ENCODE measurements around the gene LIMS2. TPM values are rescaled to one million over a fixed set of nuclear protein-coding genes. Genes with fewer than 3 reads are reported as not detected.

Gene LIMS2
- total and polyA plus RNA-seq, 2 experiments from 2014 or later: 1.6 to 3.5 TPM

DNA sequence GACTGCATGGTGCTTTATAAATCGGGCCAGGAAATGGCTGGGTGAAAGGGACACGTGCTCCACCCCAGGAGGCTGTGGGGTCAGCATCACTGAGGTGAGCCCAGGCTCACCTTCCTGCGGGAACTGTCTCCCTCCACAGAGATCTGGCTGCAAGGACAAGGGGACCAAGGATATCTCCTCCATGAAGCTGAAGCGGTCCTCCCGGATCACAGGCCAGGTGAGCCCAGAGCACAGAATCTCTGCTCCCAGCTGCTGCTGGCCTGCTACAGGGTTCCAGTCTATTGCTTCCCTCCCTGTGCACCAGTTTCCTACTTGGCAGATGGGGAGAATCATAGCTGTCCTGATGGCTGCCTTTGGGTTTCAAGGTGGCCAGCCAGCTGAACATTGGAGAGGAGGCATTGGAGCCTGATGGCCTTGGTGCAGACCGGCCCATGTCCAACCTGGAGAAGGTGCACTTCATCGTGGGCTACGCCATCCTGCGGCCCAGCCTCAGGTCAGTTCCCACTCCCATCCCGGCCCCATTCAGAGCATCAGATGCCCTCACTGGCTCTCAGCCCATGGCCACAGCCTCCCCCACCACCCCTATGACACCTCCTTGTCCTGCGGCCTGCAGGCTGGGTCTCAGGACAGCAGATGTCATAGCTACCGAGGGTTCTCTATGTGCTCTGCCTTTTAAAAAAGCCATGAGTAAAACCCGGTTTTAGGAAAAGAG lies 63.1 kb downstream of the LIMS2 start:
- Histone ChIP-seq H2AFZ (no peak overlapping the region; the same call in 1 of the 2 replicates), H3K27ac (ENCODE audit: low read depth) (no peak overlapping the region), H3K79me2 (replicated peaks; ENCODE audit: insufficient read depth) (no peaks in the 10 kb centered on the region), H3F3A (replicated peaks; ENCODE audit: low read depth) (no peaks in the 10 kb centered on the region), H3K4me3 (no peak overlapping the region), H3K4me1 (ENCODE audit: insufficient read depth) (no peaks in the 10 kb centered on the region), H4K20me1 (replicated peaks; ENCODE audit: insufficient read depth) (no peaks in the 10 kb centered on the region), H3K27me3 (ENCODE audit: insufficient read depth) (no peaks in the 10 kb centered on the region), H3K4me2 (no peak overlapping the region), H3K9me2 (ENCODE audit: insufficient read depth) (peaks cover 3% of the 10 kb centered on the region; the same call in 1 of the 2 replicates), H3K36me3 (ENCODE audit: insufficient read depth) (no peaks in the 10 kb centered on the region)
- DNase-seq (ENCODE audit: low spot score) (no peak), ATAC-seq (no peak)
- Mint-ChIP-seq H3K4me1 (no peaks in the 10 kb centered on the region), H3K36me3 (ENCODE audit: low read depth) (no peaks in the 10 kb centered on the region; the same call in 2 of the 3 replicates), H3K9me3 (peaks cover 5% of the 10 kb centered on the region; the same call in 1 of the 3 replicates), H3K4me3 (no peak overlapping the region), H3K27ac (no peak overlapping the region), H3K27me3 (ENCODE audit: insufficient read depth, low read depth, poor library complexity) (peaks cover 15% of the 10 kb centered on the region)
- TF ChIP-seq POLR2AphosphoS5 (IDR thresholded peaks at IDR 0.05; ENCODE audit: low read depth) (no peak), ZNF114 (CRISPR knock-in tag; IDR thresholded peaks at IDR 0.05) (no peak), CREB1 (CRISPR knock-in tag; IDR thresholded peaks at IDR 0.05; ENCODE audit: low read depth) (no peak), EZH2 (IDR thresholded peaks at IDR 0.05; ENCODE audit: low read depth, unreplicated experiment) (no peak), EZH2phosphoT487 (IDR thresholded peaks at IDR 0.05; ENCODE audit: unreplicated experiment) (no peak), ZNF331 (CRISPR knock-in tag; IDR thresholded peaks at IDR 0.05; ENCODE audit: low read depth) (no peak), NANOG (IDR thresholded peaks at IDR 0.05; ENCODE audit: borderline replicate concordance) (no peak), STAT1 (IDR thresholded peaks at IDR 0.05; ENCODE audit: unreplicated experiment) (no peak)
- TF ChIP-seq, protein P1, sequence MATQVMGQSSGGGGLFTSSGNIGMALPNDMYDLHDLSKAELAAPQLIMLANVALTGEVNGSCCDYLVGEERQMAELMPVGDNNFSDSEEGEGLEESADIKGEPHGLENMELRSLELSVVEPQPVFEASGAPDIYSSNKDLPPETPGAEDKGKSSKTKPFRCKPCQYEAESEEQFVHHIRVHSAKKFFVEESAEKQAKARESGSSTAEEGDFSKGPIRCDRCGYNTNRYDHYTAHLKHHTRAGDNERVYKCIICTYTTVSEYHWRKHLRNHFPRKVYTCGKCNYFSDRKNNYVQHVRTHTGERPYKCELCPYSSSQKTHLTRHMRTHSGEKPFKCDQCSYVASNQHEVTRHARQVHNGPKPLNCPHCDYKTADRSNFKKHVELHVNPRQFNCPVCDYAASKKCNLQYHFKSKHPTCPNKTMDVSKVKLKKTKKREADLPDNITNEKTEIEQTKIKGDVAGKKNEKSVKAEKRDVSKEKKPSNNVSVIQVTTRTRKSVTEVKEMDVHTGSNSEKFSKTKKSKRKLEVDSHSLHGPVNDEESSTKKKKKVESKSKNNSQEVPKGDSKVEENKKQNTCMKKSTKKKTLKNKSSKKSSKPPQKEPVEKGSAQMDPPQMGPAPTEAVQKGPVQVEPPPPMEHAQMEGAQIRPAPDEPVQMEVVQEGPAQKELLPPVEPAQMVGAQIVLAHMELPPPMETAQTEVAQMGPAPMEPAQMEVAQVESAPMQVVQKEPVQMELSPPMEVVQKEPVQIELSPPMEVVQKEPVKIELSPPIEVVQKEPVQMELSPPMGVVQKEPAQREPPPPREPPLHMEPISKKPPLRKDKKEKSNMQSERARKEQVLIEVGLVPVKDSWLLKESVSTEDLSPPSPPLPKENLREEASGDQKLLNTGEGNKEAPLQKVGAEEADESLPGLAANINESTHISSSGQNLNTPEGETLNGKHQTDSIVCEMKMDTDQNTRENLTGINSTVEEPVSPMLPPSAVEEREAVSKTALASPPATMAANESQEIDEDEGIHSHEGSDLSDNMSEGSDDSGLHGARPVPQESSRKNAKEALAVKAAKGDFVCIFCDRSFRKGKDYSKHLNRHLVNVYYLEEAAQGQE (IDR thresholded peaks at IDR 0.05; ENCODE audit: unreplicated experiment): no peak
- TF ChIP-seq, protein P2, sequence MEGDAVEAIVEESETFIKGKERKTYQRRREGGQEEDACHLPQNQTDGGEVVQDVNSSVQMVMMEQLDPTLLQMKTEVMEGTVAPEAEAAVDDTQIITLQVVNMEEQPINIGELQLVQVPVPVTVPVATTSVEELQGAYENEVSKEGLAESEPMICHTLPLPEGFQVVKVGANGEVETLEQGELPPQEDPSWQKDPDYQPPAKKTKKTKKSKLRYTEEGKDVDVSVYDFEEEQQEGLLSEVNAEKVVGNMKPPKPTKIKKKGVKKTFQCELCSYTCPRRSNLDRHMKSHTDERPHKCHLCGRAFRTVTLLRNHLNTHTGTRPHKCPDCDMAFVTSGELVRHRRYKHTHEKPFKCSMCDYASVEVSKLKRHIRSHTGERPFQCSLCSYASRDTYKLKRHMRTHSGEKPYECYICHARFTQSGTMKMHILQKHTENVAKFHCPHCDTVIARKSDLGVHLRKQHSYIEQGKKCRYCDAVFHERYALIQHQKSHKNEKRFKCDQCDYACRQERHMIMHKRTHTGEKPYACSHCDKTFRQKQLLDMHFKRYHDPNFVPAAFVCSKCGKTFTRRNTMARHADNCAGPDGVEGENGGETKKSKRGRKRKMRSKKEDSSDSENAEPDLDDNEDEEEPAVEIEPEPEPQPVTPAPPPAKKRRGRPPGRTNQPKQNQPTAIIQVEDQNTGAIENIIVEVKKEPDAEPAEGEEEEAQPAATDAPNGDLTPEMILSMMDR (conservative IDR thresholded peaks at IDR 0.05; ENCODE audit: low read depth in 2 of 2): no peak
- TF ChIP-seq, protein P3, sequence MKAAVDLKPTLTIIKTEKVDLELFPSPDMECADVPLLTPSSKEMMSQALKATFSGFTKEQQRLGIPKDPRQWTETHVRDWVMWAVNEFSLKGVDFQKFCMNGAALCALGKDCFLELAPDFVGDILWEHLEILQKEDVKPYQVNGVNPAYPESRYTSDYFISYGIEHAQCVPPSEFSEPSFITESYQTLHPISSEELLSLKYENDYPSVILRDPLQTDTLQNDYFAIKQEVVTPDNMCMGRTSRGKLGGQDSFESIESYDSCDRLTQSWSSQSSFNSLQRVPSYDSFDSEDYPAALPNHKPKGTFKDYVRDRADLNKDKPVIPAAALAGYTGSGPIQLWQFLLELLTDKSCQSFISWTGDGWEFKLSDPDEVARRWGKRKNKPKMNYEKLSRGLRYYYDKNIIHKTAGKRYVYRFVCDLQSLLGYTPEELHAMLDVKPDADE (IDR thresholded peaks at IDR 0.05): no peak
- TF ChIP-seq, protein P4, sequence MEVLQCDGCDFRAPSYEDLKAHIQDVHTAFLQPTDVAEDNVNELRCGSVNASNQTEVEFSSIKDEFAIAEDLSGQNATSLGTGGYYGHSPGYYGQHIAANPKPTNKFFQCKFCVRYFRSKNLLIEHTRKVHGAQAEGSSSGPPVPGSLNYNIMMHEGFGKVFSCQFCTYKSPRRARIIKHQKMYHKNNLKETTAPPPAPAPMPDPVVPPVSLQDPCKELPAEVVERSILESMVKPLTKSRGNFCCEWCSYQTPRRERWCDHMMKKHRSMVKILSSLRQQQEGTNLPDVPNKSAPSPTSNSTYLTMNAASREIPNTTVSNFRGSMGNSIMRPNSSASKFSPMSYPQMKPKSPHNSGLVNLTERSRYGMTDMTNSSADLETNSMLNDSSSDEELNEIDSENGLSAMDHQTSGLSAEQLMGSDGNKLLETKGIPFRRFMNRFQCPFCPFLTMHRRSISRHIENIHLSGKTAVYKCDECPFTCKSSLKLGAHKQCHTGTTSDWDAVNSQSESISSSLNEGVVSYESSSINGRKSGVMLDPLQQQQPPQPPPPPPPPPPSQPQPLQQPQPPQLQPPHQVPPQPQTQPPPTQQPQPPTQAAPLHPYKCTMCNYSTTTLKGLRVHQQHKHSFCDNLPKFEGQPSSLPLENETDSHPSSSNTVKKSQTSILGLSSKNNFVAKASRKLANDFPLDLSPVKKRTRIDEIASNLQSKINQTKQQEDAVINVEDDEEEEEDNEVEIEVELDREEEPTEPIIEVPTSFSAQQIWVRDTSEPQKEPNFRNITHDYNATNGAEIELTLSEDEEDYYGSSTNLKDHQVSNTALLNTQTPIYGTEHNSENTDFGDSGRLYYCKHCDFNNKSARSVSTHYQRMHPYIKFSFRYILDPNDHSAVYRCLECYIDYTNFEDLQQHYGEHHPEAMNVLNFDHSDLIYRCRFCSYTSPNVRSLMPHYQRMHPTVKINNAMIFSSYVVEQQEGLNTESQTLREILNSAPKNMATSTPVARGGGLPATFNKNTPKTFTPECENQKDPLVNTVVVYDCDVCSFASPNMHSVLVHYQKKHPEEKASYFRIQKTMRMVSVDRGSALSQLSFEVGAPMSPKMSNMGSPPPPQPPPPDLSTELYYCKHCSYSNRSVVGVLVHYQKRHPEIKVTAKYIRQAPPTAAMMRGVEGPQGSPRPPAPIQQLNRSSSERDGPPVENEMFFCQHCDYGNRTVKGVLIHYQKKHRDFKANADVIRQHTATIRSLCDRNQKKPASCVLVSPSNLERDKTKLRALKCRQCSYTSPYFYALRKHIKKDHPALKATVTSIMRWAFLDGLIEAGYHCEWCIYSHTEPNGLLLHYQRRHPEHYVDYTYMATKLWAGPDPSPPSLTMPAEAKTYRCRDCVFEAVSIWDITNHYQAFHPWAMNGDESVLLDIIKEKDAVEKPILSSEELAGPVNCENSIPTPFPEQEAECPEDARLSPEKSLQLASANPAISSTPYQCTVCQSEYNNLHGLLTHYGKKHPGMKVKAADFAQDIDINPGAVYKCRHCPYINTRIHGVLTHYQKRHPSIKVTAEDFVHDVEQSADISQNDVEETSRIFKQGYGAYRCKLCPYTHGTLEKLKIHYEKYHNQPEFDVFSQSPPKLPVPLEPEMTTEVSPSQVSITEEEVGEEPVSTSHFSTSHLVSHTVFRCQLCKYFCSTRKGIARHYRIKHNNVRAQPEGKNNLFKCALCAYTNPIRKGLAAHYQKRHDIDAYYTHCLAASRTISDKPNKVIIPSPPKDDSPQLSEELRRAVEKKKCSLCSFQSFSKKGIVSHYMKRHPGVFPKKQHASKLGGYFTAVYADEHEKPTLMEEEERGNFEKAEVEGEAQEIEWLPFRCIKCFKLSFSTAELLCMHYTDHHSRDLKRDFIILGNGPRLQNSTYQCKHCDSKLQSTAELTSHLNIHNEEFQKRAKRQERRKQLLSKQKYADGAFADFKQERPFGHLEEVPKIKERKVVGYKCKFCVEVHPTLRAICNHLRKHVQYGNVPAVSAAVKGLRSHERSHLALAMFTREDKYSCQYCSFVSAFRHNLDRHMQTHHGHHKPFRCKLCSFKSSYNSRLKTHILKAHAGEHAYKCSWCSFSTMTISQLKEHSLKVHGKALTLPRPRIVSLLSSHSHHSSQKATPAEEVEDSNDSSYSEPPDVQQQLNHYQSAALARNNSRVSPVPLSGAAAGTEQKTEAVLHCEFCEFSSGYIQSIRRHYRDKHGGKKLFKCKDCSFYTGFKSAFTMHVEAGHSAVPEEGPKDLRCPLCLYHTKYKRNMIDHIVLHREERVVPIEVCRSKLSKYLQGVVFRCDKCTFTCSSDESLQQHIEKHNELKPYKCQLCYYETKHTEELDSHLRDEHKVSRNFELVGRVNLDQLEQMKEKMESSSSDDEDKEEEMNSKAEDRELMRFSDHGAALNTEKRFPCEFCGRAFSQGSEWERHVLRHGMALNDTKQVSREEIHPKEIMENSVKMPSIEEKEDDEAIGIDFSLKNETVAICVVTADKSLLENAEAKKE (CRISPR knock-in tag; IDR thresholded peaks at IDR 0.05): no peak
